NCI-H748 (cell line): ENCODE measurements around the gene NSMCE1.
"Not testable (repeated sequence)": the region's sequence is repeated elsewhere in the genome, so short reads cannot be mapped to it uniquely, and the experiment has no call there.

ENCODE experiments used
- DNase-seq: peaks from one replicate; lab custom pipeline; 2025; ENCODE audit not compliant: unreplicated experiment; lab: John Stamatoyannopoulos, UW

Gene NSMCE1

DNA sequence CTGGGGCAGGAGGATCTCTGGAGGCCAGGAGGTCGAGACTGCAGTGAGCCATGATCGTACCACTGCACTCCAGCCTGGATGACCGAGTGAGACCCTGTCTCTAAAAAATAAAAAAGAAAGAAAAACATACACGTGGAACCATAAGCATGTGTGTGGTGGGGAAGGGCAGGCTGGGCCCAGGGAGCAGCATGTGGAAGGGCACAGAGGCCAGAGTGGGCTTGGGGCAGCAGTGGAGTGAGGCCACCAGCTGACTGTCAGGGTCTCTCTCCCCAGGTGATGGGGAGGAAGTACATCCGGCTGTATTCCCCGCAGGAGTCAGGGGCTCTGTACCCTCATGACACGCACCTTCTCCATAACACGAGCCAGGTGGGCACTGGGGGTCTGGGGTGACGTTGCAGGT is 48.5 kb downstream of the NSMCE1 start:
- no peak for DNase-seq

- DNase-seq, result no peak
These were observed 49.4 kb downstream of the NSMCE1 start for GRCh38 chr16:27219161-27219560.

DNA sequence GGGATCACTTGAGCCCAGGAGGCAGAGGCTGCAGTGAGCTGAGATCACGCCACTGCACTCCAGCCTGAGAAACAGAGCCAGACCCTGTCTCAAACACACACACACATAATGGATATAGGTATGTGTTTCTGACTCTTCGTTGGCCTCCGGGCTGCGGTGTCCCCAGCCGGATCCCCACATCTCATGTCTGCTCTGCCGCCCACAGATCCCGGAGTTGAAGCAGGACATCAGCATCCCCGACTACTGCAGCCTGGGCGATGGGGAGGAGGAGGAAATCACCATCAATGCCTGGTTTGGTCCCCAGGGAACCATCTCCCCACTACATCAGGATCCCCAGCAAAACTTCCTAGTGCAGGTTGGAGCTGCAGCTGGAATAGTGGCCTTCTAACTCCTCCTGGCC is 49.8 kb downstream of the NSMCE1 start:
- no peak for DNase-seq

DNA sequence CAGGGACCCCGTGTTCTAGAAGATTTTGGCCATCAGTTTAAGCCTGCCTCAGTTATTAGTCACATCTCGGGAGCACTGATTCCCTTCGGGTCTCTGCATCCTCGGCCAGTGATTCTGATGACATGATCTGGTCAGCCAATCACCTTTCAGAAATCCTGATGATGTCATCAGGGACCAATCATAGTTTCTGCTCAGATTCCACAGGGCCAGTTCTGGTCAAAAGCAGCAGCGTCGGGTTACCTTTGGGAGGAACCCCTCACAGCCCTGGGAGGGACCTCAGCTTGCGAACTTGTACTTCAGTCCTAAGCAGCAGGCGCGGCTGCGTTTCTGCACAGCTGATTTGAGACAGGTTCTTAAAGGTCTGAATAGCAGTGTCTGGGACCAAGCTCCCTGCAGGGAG is 51.3 kb downstream of the NSMCE1 start:
- no peak for DNase-seq

- DNase-seq, result no peak
These were observed 52.2 kb downstream of the NSMCE1 start for GRCh38 chr16:27216297-27216885.

GRCh38 chr16:27215660-27216059 is 52.9 kb downstream of the NSMCE1 start:
- no peak for DNase-seq

- no peak for DNase-seq
These were observed 54.2 kb downstream of the NSMCE1 start for GRCh38 chr16:27214084-27214961.

DNA sequence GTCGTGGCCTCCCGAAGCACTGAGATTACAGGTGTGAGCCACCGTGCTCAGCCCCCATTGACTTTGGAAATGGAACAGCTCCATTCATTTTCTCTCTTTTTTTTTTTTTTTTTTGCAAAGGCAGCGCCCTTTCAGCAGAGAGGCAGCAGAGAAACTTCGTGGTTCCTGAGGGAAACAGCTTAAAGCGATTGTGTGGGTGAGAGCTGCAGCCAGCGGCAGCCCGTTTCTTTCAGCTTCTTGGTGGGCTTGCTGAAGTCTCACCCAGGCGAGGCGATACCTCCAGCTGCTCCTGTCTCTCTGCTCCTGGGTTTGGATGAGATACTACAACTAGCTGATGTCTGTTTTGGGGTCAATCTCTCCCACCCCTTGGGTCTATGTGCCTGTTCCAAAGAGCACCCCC is 57.5 kb downstream of the NSMCE1 start:
- no peak for DNase-seq

GRCh38 chr16:27210174-27210573 is 58.4 kb downstream of the NSMCE1 start:
- no peak for DNase-seq

- DNase-seq, result no peak
These were observed 59.0 kb downstream of the NSMCE1 start for GRCh38 chr16:27209591-27209990.

- DNase-seq, result no peak
These were observed 59.8 kb downstream of the NSMCE1 start for GRCh38 chr16:27208796-27209195.

- DNase-seq, result no peak
These were observed 60.4 kb downstream of the NSMCE1 start for GRCh38 chr16:27208081-27208680.

DNA sequence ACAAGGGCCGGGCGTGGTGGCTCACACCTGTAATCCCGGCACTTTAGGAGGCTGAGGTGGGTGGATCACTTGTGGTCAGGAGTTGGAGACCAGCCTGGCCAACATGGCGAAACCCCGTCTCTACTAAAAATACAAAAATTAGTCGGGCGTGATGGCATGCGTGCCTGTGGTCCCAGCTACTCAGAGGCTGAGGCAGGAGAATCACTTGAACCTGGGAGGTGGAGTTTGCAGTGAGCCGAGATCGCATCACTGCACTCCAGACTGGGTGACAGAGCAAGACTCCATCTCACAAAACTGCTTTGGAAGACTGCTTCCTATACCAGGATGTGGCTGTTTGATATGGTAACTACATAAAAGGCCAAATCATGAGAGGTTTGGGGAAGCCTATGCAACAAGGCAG is 61.5 kb downstream of the NSMCE1 start:
- not testable (repeated sequence) for DNase-seq

- DNase-seq, result no peak
These were observed 63.0 kb downstream of the NSMCE1 start for GRCh38 chr16:27205423-27206065.

- no peak for DNase-seq
These were observed 64.2 kb downstream of the NSMCE1 start for GRCh38 chr16:27204312-27204915.

GRCh38 chr16:27203507-27204311 is 64.9 kb downstream of the NSMCE1 start, which contains the start of gene KDM8:
Gene KDM8, plus strand, starts transcription at chr16:27203526. Its CDS starts 6,598 bp downstream, at chr16:27210124.
- DNase-seq, result peak; percentile 98

DNA sequence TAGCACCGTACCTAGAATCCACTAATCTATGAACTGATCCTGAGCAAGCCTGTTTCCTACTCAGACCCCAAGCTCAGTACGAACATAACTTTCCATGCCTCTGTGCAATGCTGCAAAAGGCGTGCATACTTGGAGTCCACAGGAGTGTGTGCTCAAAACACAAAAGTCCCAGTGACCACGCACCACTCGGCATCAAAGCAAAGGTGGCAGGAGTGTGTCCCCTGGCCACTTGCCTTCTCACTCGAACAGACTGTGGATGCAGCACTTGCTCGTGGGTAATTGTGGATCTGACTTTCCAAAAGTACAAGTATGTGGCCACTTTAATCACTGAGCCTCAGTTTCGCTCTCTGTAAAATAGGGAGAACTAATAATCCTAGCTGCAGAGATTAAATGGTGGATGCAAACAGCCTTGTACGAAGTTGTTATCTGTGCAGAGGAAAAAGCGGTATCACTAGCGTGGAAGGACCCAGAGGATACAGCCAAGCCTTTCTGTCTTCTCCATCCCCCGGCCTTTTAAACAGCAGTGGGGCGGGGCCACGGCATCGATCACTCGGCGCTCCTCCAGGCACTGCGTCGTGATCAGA is 65.6 kb downstream of the NSMCE1 start:
- peak; percentile 91 for DNase-seq

DNA sequence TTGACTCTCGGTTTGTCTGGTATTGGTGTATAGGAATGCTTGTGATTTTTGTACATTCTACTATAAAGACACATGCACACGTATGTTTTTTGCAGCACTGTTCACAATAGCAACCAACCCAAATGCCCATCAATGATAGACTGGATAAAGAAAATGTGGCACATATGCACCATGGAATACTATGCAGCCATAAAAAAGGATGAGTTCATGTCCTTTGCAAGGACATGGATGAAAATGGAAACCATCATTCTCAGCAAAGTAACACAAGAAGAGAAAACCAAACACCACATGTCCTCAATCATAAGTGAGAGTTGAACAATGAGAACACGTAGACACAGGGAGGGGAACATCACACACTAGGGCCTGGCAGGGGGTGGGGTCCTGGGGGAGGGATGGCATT is 67.7 kb downstream of the NSMCE1 start:
- not testable (repeated sequence) for DNase-seq

- no peak for DNase-seq
These were observed 68.8 kb downstream of the NSMCE1 start for GRCh38 chr16:27199736-27200135.

DNA sequence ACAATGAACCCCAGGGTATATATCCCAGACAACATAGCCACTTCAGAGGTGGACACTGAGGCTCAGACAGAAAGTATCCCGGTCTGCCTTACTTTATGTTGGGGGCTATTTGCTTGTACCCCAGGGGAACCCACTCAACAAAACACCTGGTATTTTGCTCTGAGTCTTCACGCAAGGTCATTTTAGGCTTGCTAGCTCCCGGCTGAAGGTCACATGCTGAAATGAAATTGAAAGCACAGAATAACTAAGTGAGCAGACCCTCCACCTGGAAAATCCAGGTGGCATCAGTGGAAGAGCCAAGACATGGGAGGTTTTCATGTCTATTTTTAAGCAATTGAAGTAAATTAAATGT is 69.4 kb downstream of the NSMCE1 start:
- DNase-seq, result no peak
